Uterus (tissue), 4 donors: ENCODE measurements around the gene L1CAM. TPM values are rescaled to one million over a fixed set of nuclear protein-coding genes. Genes with fewer than 3 reads are reported as not detected.

Experiments
- DNase-seq, 2 donors: peaks; one replicate each; pipeline ENCODE4 v3.0.0-alpha.2; 2019 to 2020
- H3K27ac ChIP-seq, 2 donors: fragments of 200-600 bp; sonication (generic); 1 replicate in 1 of 2; 2 replicates in 1 of 2; pipeline ENCODE4 v1.5.1; 2016 to 2018
- H3K27me3 ChIP-seq, 2 donors: fragments of 200-600 bp; sonication (generic); one replicate each; pipeline ENCODE4 v1.5.1; 2018 to 2019; ENCODE audit warnings: control low read depth in 1 of 2
- H3K36me3 ChIP-seq, 2 donors: fragments of 200-600 bp; sonication (generic); one replicate each; pipeline ENCODE4 v1.5.1; 2019; ENCODE audit warnings: control low read depth in 1 of 2
- H3K4me1 ChIP-seq, 2 donors: fragments of 200-600 bp; sonication (generic); one replicate each; pipeline ENCODE4 v1.5.1; 2018 to 2019; ENCODE audit warnings: control low read depth in 1 of 2
- H3K4me3 ChIP-seq, 2 donors: fragments of 200-600 bp; sonication (generic); 1 replicate in 1 of 2; 2 replicates in 1 of 2; pipeline ENCODE4 v1.5.1; 2018 to 2019; ENCODE audit warnings: mild to moderate bottlenecking in 1 of 2
- H3K9me3 ChIP-seq, 2 donors: fragments of 200-600 bp; sonication (generic); one replicate each; pipeline ENCODE4 v1.5.1; 2019; ENCODE audit warnings: control low read depth in 1 of 2
- CTCF ChIP-seq, 4 experiments: fragments of 200-600 bp in 2 of 4; fragments of 450-650 bp in 2 of 4; sonication (generic) in 2 of 4; IDR thresholded peaks; one replicate each; pipeline ENCODE4 v1.5.1; 2016 to 2019; ENCODE audit warnings: antibody characterized with exemption in 4 of 4, mild to moderate bottlenecking in 2 of 4, moderate library complexity in 1 of 4
- POLR2A ChIP-seq, 2 donors: fragments of 450-650 bp; IDR thresholded peaks; one replicate each; pipeline ENCODE4 v1.6.1; 2016; ENCODE audit warnings: antibody characterized with exemption in 2 of 2, mild to moderate bottlenecking in 1 of 2, moderate library complexity in 1 of 2
- intact Hi-C: fragments of 100-400 bp; cut with DNase I; formaldehyde crosslinking; loops from one replicate; pipeline ENCODE4 v1.15.1; 2023; ENCODE audit warnings: low total_unique reads
- total RNA-seq, 4 donors: library from RNA; depleted of rRNA in 3 of 4; stranded (reverse); fragments of >200 nt in 3 of 4; gene quantifications; one replicate each; pipeline versions ENCODE4 v1.1.0 to v1.2.4, GENCODE V29; 2014 to 2023
- donor health status: DM: yes; HTN: yes; CAD: no.

L1CAM gene
- total RNA-seq, 4 donors from 2014 or later = 0.26 to 5.1 (median 2.8) TPM; not detected in 1

GRCh38 chrX:153922932-153923857 is 37.2 kb upstream of the L1CAM start:
- intact Hi-C loops = no loop called here
- Histone ChIP-seq H3K27me3 (no peaks in the 10 kb centered on the region), H3K4me1 (peaks cover 3 to 9% of the 10 kb centered on the region in 2 donors), H3K4me3 (no peak overlapping the region), H3K36me3 (no peaks in the 10 kb centered on the region), H3K9me3 (no peaks in the 10 kb centered on the region), H3K27ac (no peak overlapping the region)
- peak; percentile 82 to 89 for DNase-seq
- TF ChIP-seq POLR2A (IDR thresholded peaks at IDR 0.05) (no peak), CTCF (IDR thresholded peaks at IDR 0.05) (peak; percentile 29 to 54 (median 34))

GRCh38 chrX:153921511-153922446 is 35.8 kb upstream of the L1CAM start:
- peaks cover under 1 to 4% of the 10 kb centered on the region in 2 donors for H3K4me1 ChIP-seq
- intact Hi-C loops = no loop called here
- peak in 1 of 2 donors; percentile 48 for DNase-seq
- TF ChIP-seq POLR2A (IDR thresholded peaks at IDR 0.05) (no peak), CTCF (IDR thresholded peaks at IDR 0.05) (no peak)
- H3K9me3 ChIP-seq = no peaks in the 10 kb centered on the region
- peak overlapping the region in 1 of 2 donors; percentile 7 for H3K4me3 ChIP-seq
- H3K27ac ChIP-seq = peak overlapping the region; percentile 33 to 70
- no peaks in the 10 kb centered on the region for H3K27me3 ChIP-seq
- H3K36me3 ChIP-seq = no peaks in the 10 kb centered on the region

GRCh38 chrX:153921070-153921469 is 35.1 kb upstream of the L1CAM start:
- Histone ChIP-seq H3K36me3 (no peaks in the 10 kb centered on the region), H3K27ac (peak overlapping the region; percentile 33 to 70), H3K4me1 (peaks cover 0 to 4% of the 10 kb centered on the region in 2 donors), H3K27me3 (no peaks in the 10 kb centered on the region), H3K9me3 (no peaks in the 10 kb centered on the region), H3K4me3 (no peak overlapping the region)
- no peak for TF ChIP-seq POLR2A (IDR thresholded peaks at IDR 0.05)
- no peak for TF ChIP-seq CTCF (IDR thresholded peaks at IDR 0.05)
- no peak for DNase-seq
- intact Hi-C loops = no loop called here

GRCh38 chrX:153920546-153920945 is 34.6 kb upstream of the L1CAM start:
- Histone ChIP-seq H3K9me3 (no peaks in the 10 kb centered on the region), H3K36me3 (no peaks in the 10 kb centered on the region), H3K4me3 (no peak overlapping the region), H3K27ac (no peak overlapping the region), H3K27me3 (no peaks in the 10 kb centered on the region), H3K4me1 (peaks cover 0 to 4% of the 10 kb centered on the region in 2 donors)
- TF ChIP-seq CTCF (IDR thresholded peaks at IDR 0.05) = no peak
- no peak for TF ChIP-seq POLR2A (IDR thresholded peaks at IDR 0.05)
- intact Hi-C loops = no loop called here
- no peak for DNase-seq
